Activated CD4-positive, alpha-beta T cell treated with anti-CD3 and anti-CD28 coated beads for 1 hour (primary cell): Measurements from ENCODE around the gene PTPRD.

ENCODE experiments used
- DNase-seq: peaks from one replicate; pipeline ENCODE4 v3.0.0-alpha.2; 2020

Gene PTPRD

DNA sequence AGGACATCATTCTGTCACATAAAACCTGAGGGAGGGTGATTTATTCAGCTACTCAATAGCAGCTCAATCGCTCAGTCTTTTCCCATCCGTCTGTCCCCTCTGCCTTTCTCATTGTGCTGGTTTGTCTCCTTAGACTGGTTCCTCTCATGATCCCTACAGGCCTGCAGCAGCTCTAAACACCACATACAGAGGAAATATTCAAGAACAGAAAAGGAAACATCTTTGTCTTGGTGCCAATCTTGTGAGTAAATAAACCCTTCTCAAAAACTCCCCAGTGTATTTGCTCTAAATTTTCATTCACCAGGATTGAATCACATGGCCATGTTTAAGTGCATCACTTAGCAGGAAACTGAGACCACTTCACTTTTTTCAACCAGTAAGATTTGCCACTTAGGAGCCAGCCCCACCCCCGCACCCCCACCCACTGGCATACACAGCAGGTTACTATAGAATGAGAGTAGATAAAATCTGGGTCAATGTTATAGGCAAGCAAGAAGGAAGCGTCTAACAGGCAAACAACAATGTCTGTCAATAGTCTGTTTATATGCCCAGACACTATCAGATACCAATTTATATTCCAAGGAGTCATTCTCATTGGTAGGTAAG is 1917.7 kb downstream of the PTPRD start:
- no peak for DNase-seq

- DNase-seq: no peak
These were observed 1919.3 kb downstream of the PTPRD start for GRCh38 chr9:8693464-8693863.

GRCh38 chr9:8686516-8686915 is 1926.3 kb downstream of the PTPRD start:
- DNase-seq: no peak

GRCh38 chr9:8685825-8686224 is 1927.0 kb downstream of the PTPRD start:
- DNase-seq: no peak

DNA sequence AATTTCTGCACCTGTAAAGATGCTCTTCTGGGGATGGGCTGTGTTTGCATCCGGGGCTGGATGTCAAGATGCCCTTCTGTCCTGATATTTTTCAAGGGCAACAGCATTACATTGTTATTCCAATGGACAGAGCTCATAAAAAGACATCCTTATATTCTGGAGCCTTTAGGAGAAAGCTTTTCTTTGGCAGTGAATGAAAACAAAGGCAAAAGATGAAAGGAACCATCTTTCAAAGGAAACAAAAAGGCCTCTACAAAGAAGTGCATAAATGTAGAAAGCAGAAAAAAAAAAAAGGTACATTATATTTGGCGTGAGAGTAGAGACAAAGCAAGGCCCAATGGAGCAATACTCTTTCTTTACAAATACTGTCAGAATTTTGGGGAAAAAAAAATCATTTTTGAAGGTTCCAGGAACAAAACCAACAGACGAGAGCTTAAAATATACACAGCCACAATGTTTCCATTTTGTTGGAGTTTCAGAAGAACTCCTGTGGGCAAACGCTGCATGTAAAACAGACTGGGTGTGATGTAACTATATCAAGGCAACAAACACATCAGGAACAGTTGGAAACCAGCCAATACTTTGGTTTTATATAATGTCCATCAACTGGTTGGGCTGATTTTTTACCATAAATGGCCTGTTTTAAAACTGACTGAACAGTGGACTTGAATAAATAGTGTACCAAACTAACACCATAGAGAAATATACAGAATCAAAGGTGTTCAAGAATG is 1927.7 kb downstream of the PTPRD start:
- DNase-seq: no peak

DNA sequence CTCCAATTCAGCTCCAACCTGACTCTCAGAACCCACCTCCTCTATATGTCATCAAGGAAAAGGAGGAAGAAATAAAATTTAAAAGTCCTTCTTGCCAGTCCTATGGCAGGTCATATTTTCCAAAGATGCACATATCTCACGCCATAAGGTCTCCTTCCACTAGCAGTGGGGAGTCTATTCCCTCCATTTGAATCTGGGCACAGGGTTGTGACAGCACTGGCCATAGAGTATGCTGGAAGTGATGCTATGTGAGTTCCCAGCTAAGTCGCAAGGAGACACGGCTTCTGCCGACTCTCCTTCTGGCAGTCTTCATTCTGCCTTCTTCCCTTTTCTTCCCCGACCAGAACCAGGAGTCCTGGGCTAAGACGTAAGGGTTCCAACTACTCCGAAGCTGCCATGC is 1929.3 kb downstream of the PTPRD start:
- no peak for DNase-seq

DNA sequence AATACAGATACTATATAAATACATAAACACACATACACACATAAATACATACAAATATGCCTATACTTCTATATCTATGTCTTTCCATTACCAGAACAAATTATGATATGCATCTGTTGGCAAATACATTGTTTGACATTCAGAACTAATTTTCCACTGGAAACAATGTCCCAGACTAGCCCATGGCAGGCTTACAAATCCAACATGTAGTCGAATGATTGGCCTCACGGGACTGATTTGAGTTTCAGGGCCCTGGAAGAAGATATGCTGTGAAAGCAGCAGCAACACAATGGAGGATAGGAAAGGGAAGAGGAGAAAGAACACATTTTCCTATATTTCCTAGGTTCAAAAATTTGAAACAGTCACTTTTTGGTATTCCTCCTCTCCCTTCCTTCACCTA is 1932.1 kb downstream of the PTPRD start:
- no peak for DNase-seq

DNA sequence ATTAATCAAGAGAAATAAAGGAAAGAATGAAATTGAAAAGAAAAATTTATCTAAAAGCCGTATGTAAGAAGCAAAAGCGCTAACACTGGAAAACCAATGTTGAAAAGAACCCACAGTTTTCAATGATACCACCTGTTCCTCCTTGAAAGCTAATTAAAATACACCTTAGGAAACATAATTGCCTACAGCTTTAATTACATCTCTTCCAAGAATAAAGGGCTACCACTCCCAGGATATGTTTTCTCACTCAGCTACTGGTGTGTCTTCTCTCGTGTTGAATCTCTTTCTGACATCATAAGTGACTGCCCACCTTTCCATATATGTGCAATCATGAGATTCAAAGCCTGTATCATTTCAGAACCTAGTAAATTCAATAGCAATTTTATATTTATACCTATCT is 1932.6 kb downstream of the PTPRD start:
- DNase-seq: no peak

- no peak for DNase-seq
These were observed 1933.4 kb downstream of the PTPRD start for GRCh38 chr9:8679371-8679822.

GRCh38 chr9:8677741-8678140 is 1935.1 kb downstream of the PTPRD start:
- no peak for DNase-seq

- DNase-seq: no peak
These were observed 1938.3 kb downstream of the PTPRD start for GRCh38 chr9:8674536-8674935.

DNA sequence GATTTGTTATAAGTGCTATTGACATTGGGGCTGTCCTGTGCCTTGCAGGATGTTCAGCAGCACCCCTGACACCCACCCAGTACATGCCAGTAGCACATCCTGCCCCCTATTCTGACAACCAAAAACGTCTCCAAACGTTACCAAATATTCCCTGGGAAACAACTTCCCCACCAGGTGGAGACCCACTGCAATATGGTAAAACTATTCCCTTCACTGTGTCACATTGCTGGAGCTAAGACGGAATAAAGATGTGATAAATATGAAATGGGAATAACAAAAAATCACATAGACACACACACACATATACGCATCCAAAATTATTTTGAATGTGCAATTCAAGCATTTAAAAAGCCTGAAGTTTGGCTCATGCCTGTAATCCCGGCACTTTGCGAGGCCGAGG is 1939.0 kb downstream of the PTPRD start:
- no peak for DNase-seq

DNA sequence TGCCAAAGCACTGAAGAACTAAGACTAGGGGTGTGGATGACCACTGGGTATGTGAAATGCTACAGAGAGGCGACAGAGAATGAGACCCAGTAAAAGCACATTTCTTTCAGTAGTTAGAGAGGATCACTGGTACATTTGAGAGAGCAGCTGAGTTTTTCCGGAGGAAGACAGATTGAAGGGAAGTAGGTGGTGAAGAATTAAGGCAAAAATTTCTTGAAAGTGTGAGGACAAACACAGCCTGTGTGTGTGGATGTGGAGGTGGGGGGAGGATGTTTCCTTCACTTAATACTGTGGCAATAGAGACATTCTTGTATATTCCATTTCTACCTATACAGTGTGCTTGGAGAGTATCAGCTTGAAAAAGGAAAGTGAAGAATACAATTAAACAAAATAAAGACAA is 1942.1 kb downstream of the PTPRD start:
- no peak for DNase-seq

DNA sequence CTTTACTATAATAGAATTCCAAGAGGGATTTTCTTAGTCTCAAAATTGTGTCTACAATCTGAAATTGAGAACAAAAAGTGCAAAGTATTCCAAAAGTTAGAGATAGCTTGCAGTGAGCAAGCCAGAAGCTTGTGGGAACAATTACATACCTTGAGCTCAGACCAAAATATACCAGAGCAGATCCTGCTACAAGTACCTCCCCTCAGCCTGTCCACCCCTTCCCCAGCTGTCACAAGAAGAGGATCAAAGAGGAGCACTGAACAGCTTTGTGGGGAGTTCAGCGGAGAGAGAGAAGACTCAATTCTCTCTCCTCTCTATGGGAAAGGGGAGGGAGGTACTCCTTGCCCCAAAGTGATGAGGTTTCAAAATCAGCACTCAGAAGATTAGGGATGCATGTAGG is 1944.1 kb downstream of the PTPRD start:
- no peak for DNase-seq

- no peak for DNase-seq
These were observed 1944.6 kb downstream of the PTPRD start for GRCh38 chr9:8668231-8668630.

DNA sequence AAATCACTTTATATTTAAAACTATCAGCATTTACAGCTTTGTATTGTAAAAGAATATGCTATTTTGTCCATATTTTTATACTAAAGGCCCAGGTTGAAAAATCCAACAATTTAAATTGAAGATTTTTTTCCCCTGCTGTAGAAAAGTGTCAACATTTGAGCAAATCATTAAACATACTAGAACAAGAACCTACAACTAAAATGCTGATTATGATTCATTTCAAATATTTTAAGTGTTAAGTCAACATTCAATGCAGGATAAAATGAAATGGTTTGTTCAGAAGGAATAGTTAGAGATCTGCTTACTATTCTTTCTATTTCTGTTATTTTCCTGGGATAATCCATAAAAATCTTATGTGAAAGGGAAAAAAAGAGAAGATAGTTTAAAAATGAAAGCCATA is 1946.7 kb downstream of the PTPRD start:
- DNase-seq: no peak

GRCh38 chr9:8660383-8660782 is 1952.4 kb downstream of the PTPRD start:
- no peak for DNase-seq

- no peak for DNase-seq
These were observed 1953.7 kb downstream of the PTPRD start for GRCh38 chr9:8659108-8659507.

- no peak for DNase-seq
These were observed 1957.7 kb downstream of the PTPRD start for GRCh38 chr9:8655071-8655470.

- DNase-seq: no peak
These were observed 1958.9 kb downstream of the PTPRD start for GRCh38 chr9:8653855-8654254.

DNA sequence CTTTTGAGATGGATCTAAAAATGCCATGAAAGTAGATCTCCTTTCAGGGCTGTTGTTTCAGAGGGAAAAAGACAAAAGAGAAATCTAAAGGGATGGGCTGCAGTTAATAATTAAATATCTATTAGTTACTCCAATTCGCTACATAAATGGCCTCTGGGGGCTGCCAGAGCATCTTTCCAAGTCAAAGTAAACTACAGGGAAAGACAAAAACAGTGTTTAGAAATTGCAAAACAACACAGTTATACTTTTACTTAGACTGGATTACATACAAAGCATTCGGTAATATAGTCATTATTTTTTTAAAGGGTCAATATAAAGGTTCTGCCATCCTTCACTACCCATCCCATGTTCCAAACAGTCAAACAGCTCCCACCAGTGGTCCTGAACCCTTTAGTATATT is 1959.7 kb downstream of the PTPRD start:
- no peak for DNase-seq

GRCh38 chr9:8652255-8652654 is 1960.5 kb downstream of the PTPRD start:
- no peak for DNase-seq

DNA sequence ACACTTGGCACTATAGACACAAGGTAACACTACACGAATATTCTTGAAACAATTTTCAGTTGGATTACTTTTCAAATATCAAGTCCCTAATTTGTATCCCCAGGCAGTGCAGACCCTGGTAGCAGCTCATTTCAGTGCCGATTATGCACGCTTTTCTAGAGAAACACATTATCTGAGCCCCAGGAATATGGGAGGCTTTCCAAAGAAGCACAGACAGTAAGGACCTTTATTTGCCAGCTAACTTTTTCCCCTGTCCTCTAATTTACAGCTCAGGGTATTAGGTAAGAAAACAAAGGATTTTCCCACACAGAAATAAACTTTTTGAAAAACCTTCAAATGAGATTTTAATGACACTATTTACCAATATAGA is 1961.0 kb downstream of the PTPRD start:
- no peak for DNase-seq

DNA sequence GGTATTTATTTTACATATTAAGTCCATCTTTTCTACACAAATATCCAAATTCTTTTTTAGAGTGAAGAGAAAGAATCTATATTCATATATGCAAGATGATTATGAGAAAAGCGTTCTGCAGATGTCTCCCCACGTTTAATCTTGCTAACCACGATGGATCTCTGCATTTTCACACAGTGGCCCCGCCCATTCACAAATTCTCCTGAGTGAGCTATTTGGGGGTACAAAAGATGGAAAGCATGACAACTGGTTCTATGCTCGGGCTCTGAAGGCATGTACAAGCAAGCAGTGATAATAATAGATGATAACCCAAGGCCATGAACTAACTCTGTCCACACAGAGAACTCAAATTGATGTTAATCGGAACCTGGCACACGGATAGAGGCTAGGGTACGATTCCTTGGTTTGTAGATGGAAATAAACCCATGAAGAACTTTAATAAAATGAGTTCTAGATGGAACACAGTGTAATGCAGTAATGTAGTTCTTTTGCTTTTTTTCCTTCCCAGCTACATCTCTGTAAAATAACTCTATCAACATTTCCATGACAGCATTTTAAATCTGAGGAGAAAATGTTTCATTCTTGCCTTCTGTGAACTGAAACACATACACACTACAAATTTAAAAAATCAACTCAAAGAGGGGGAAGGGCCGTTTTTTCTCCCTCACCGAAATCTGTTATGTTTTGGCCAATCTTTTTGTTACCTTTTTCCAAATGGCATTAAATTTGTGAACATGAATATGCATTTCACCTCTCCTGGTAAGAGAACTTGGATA is 1961.5 kb downstream of the PTPRD start:
- DNase-seq: no peak
